Camera-type eye (tissue), 1 donor: ENCODE measurements around the gene EEF1AKMT1. TPM values are rescaled to one million over a fixed set of nuclear protein-coding genes. Genes with fewer than 3 reads are reported as not detected.

Experiments
- total RNA-seq: library from RNA; depleted of rRNA; stranded (reverse); fragments of >200 nt; gene quantifications from one replicate; pipeline ENCODE4 v1.2.3, GENCODE V29; 2014

The EEF1AKMT1 gene
- 8.3 TPM for total RNA-seq

GRCh38 chr13:20773194-20774080 lies at the start of gene EEF1AKMT1:
Gene EEF1AKMT1, minus strand, starts transcription at chr13:20773961. Its CDS starts 16,363 bp downstream, at chr13:20757598.

GRCh38 chr13:20702915-20703779 lies 70.6 kb downstream of the EEF1AKMT1 start, which contains the start of gene IL17D:
Gene IL17D, plus strand, starts transcription at chr13:20703699. Its CDS starts 303 bp downstream, at chr13:20704002.

Other genes starting within 250 kb of the EEF1AKMT1 start
- gene CRYL1, start 248.1 kb downstream of the EEF1AKMT1 start, total RNA-seq: 41.9 TPM
- 46.1 TPM for gene IFT88, start 206.8 kb downstream of the EEF1AKMT1 start, total RNA-seq
- 12.7 TPM for gene IL17D, start 70.3 kb downstream of the EEF1AKMT1 start, total RNA-seq
- gene XPO4, start 128.8 kb upstream of the EEF1AKMT1 start, total RNA-seq: 41.5 TPM